GM19324 (cell line): ENCODE data around the gene C17orf78.
"Not testable (repeated sequence)": the region's sequence is repeated elsewhere in the genome, so short reads cannot be mapped to it uniquely, and the experiment has no call there.

ENCODE experiments used
- ATAC-seq: cut with Tn5 transposase; IDR thresholded peaks from one replicate; pipeline ENCODE4 v1.9.1; 2021; ENCODE audit warnings: mild to moderate bottlenecking, moderate library complexity; ENCODE audit not compliant: unreplicated experiment, low FRiP score

The C17orf78 gene

GRCh38 chr17:37375706-37376105 is at the start of gene C17orf78:
Gene C17orf78, plus strand, starts transcription at chr17:37375985. Its CDS starts 108 bp downstream, at chr17:37376093.
- ATAC-seq: no peak

- no peak for ATAC-seq
These were observed 48.3 kb upstream of the C17orf78 start for GRCh38 chr17:37327341-37328090.

- no peak for ATAC-seq
These were observed 36.9 kb upstream of the C17orf78 start for GRCh38 chr17:37338847-37339246.

- ATAC-seq: no peak
These were observed 36.5 kb upstream of the C17orf78 start for GRCh38 chr17:37339321-37339720.

- no peak for ATAC-seq
These were observed 35.0 kb upstream of the C17orf78 start for GRCh38 chr17:37340804-37341203.

- ATAC-seq: no peak
These were observed 33.2 kb upstream of the C17orf78 start for GRCh38 chr17:37342589-37342988.

GRCh38 chr17:37344519-37344918 is 31.3 kb upstream of the C17orf78 start:
- no peak for ATAC-seq

- not testable (repeated sequence) for ATAC-seq
These were observed 28.9 kb upstream of the C17orf78 start for GRCh38 chr17:37346863-37347402.

- ATAC-seq: not testable (repeated sequence)
These were observed 18.8 kb upstream of the C17orf78 start for GRCh38 chr17:37356796-37357569.

GRCh38 chr17:37358098-37358829 is 17.5 kb upstream of the C17orf78 start:
- ATAC-seq: peak; percentile 9

GRCh38 chr17:37358830-37359681 is 16.7 kb upstream of the C17orf78 start:
- ATAC-seq: peak; percentile 92

GRCh38 chr17:37359682-37360188 is 16.1 kb upstream of the C17orf78 start:
- no peak for ATAC-seq

- no peak for ATAC-seq
These were observed 15.2 kb upstream of the C17orf78 start for GRCh38 chr17:37360632-37361031.

GRCh38 chr17:37361543-37361942 is 14.2 kb upstream of the C17orf78 start:
- no peak for ATAC-seq

- no peak for ATAC-seq
These were observed 10.2 kb upstream of the C17orf78 start for GRCh38 chr17:37365589-37365988.

GRCh38 chr17:37368577-37368976 is 7.2 kb upstream of the C17orf78 start:
- ATAC-seq: no peak

GRCh38 chr17:37373530-37374159 is 2.1 kb upstream of the C17orf78 start:
- no peak for ATAC-seq

- no peak for ATAC-seq
These were observed 6.3 kb downstream of the C17orf78 start for GRCh38 chr17:37382056-37382455.

- no peak for ATAC-seq
These were observed 8.9 kb downstream of the C17orf78 start for GRCh38 chr17:37384560-37385149.
